Esophagus muscularis mucosa (tissue), 4 donors: ENCODE measurements around the gene STOML2. TPM values are rescaled to one million over a fixed set of nuclear protein-coding genes. Genes with fewer than 3 reads are reported as not detected.

ENCODE experiments used
- DNase-seq: peaks from one replicate; pipeline ENCODE4 v3.0.0-alpha.2; 2017; ENCODE audit errors: extremely low spot score
- H3K27ac ChIP-seq, 4 donors: fragments of 200-600 bp; sonication (generic); replicated peaks in 1 of 4; 1 replicate in 3 of 4; 2 replicates in 1 of 4; pipeline ENCODE4 v1.5.1; 2016 to 2019; ENCODE audit warnings: mild to moderate bottlenecking in 1 of 4
- H3K27me3 ChIP-seq, 4 donors: fragments of 200-600 bp; sonication (generic); one replicate each; pipeline versions ENCODE4 v1.5.1 to v1.6.0; 2016 to 2019
- H3K36me3 ChIP-seq, 4 donors: fragments of 200-600 bp; sonication (generic); one replicate each; pipeline ENCODE4 v1.5.1; 2016 to 2019
- H3K4me1 ChIP-seq, 4 donors: fragments of 200-600 bp; sonication (generic); one replicate each; pipeline ENCODE4 v1.5.1; 2016 to 2019
- H3K4me3 ChIP-seq, 4 donors: fragments of 200-600 bp; sonication (generic); 1 replicate in 2 of 4; 2 replicates in 2 of 4; pipeline ENCODE4 v1.5.1; 2016 to 2019; ENCODE audit warnings: mild to moderate bottlenecking in 4 of 4, moderate library complexity in 1 of 4
- H3K9me3 ChIP-seq, 4 donors: fragments of 200-600 bp; sonication (generic); 1 replicate in 3 of 4; 2 replicates in 1 of 4; pipeline ENCODE4 v1.5.1; 2016 to 2019
- CTCF ChIP-seq, 3 experiments: fragments of 200-600 bp in 2 of 3; fragments of 450-650 bp in 1 of 3; sonication (generic) in 2 of 3; IDR thresholded peaks; one replicate each; pipeline ENCODE4 v1.5.1; 2017 to 2019; ENCODE audit warnings: antibody characterized with exemption in 3 of 3, mild to moderate bottlenecking in 2 of 3, moderate library complexity in 1 of 3
- EP300 ChIP-seq: sonication (generic); formaldehyde crosslinking; IDR thresholded peaks from one replicate; pipeline ENCODE4 v1.6.1; 2017; ENCODE audit warnings: antibody characterized with exemption
- POLR2A ChIP-seq: fragments of 450-650 bp; IDR thresholded peaks from one replicate; pipeline ENCODE4 v1.6.1; 2017; ENCODE audit warnings: antibody characterized with exemption, moderate library complexity, mild to moderate bottlenecking, low read depth
- POLR2AphosphoS5 ChIP-seq, 2 donors: sonication (generic); formaldehyde crosslinking; IDR thresholded peaks; one replicate each; pipeline ENCODE4 v1.6.1; 2017; ENCODE audit warnings: antibody characterized with exemption in 2 of 2
- WGBS: methylation state at CpG from one replicate; pipeline ENCODE4 v1.1.5; 2018; 5-methylcytosine and 5-hydroxymethylcytosine counted together
- intact Hi-C: fragments of 100-400 bp; cut with DNase I; formaldehyde crosslinking; loops from one replicate; pipeline ENCODE4 v1.15.1; 2023
- total RNA-seq, 4 donors: library from RNA; depleted of rRNA; stranded (reverse); fragments of >200 nt; gene quantifications; one replicate each; pipeline versions ENCODE4 v1.1.0 to v1.2.1, GENCODE V29; 2016

Gene STOML2
- total RNA-seq, 4 donors from 2014 or later = 108 to 130 (median 123) TPM

- Histone ChIP-seq H3K4me1 (peaks cover 28 to 40% (median 37%) of the 10 kb centered on the region in 4 donors), H3K36me3 (peaks cover 24 to 49% (median 47%) of the 10 kb centered on the region in 4 donors), H3K27ac (no peak overlapping the region), H3K27me3 (no peaks in the 10 kb centered on the region), H3K4me3 (no peak overlapping the region), H3K9me3 (no peaks in the 10 kb centered on the region)
- DNase-seq = no peak
- TF ChIP-seq POLR2A (no peak), CTCF (IDR thresholded peaks at IDR 0.05) (no peak), EP300 (no peak), POLR2AphosphoS5 (IDR thresholded peaks at IDR 0.05) (no peak)
- intact Hi-C loops = no loop called here
- 92% methylated on average over 9 of the region's 18 CpGs for WGBS
Observed at GRCh38 chr9:35107297-35108290, 4.7 kb upstream of the STOML2 start.

GRCh38 chr9:35106343-35106730, 3.4 kb upstream of the STOML2 start:
- no peak overlapping the region for H3K4me3 ChIP-seq
- TF ChIP-seq POLR2A = no peak
- TF ChIP-seq POLR2AphosphoS5 (IDR thresholded peaks at IDR 0.05) = no peak
- TF ChIP-seq EP300 = no peak
- no peak for TF ChIP-seq CTCF (IDR thresholded peaks at IDR 0.05)
- intact Hi-C loops = no loop called here
- H3K27me3 ChIP-seq = no peaks in the 10 kb centered on the region
- peaks cover 30 to 43% (median 39%) of the 10 kb centered on the region in 4 donors for H3K4me1 ChIP-seq
- no peaks in the 10 kb centered on the region for H3K9me3 ChIP-seq
- no peak overlapping the region for H3K27ac ChIP-seq
- DNase-seq = no peak
- peaks cover 24 to 53% (median 51%) of the 10 kb centered on the region in 4 donors for H3K36me3 ChIP-seq
- 95% methylated on average over 7 of the region's 7 CpGs for WGBS

GRCh38 chr9:35105571-35106342, 2.8 kb upstream of the STOML2 start:
- no peak for DNase-seq
- H3K4me3 ChIP-seq = no peak overlapping the region
- H3K27ac ChIP-seq = no peak overlapping the region
- 91% methylated on average over 12 of the region's 13 CpGs for WGBS
- intact Hi-C loops = no loop called here
- no peak for TF ChIP-seq POLR2A
- no peak for TF ChIP-seq POLR2AphosphoS5 (IDR thresholded peaks at IDR 0.05)
- TF ChIP-seq CTCF (IDR thresholded peaks at IDR 0.05) = no peak
- TF ChIP-seq EP300 = no peak
- peaks cover 30 to 44% (median 40%) of the 10 kb centered on the region in 4 donors for H3K4me1 ChIP-seq
- H3K9me3 ChIP-seq = no peaks in the 10 kb centered on the region
- H3K27me3 ChIP-seq = no peaks in the 10 kb centered on the region
- peaks cover 26 to 59% (median 57%) of the 10 kb centered on the region in 4 donors for H3K36me3 ChIP-seq

- no peak overlapping the region for H3K27ac ChIP-seq
- intact Hi-C loops = no loop called here
- peaks cover 33 to 65% (median 63%) of the 10 kb centered on the region in 4 donors for H3K36me3 ChIP-seq
- no peaks in the 10 kb centered on the region for H3K27me3 ChIP-seq
- H3K4me3 ChIP-seq = no peak overlapping the region
- peaks cover 23 to 39% (median 34%) of the 10 kb centered on the region in 4 donors for H3K4me1 ChIP-seq
- 87% methylated on average over 12 of the region's 12 CpGs for WGBS
- no peaks in the 10 kb centered on the region for H3K9me3 ChIP-seq
- TF ChIP-seq EP300 (no peak), POLR2A (no peak), CTCF (IDR thresholded peaks at IDR 0.05) (no peak), POLR2AphosphoS5 (IDR thresholded peaks at IDR 0.05) (no peak)
- DNase-seq = no peak
Observed at GRCh38 chr9:35105126-35105525, 2.2 kb upstream of the STOML2 start.
